ENCODE results near the gene MGLL.

GRCh38 chr3:127658234-127658633 lies 164.1 kb downstream of the MGLL start:
- TF ChIP-seq CTCF (IDR thresholded peaks at IDR 0.05 in 2 of 3, conservative IDR thresholded peaks at IDR 0.05 in 1 of 3; ENCODE audit: borderline replicate concordance in 1 of 3, insufficient read depth in 1 of 3, low read depth in 2 of 3, low read length in 2 of 3) (no peak), POLR2A (IDR thresholded peaks at IDR 0.05; ENCODE audit: borderline replicate concordance, extremely low read depth, insufficient read depth, insufficient read length) (no peak), JUND (IDR thresholded peaks at IDR 0.05) (no peak), REST (IDR thresholded peaks at IDR 0.05; ENCODE audit: low read depth) (no peak), EZH2 (IDR thresholded peaks at IDR 0.05) (no peak), POLR2AphosphoS5 (IDR thresholded peaks at IDR 0.05; ENCODE audit: low read depth, low read length) (no peak), EZH2phosphoT487 (IDR thresholded peaks at IDR 0.05; ENCODE audit: borderline replicate concordance) (no peak), YY1 (IDR thresholded peaks at IDR 0.05; ENCODE audit: extremely low read depth, insufficient replicate concordance, low read depth, low read length) (no peak), SIN3A (IDR thresholded peaks at IDR 0.05; ENCODE audit: low read depth) (no peak), TCF7L2 (IDR thresholded peaks at IDR 0.05; ENCODE audit: borderline replicate concordance, extremely low read depth, insufficient read depth, insufficient read length) (no peak), ATF3 (IDR thresholded peaks at IDR 0.05) (no peak), RAD21 (IDR thresholded peaks at IDR 0.05; ENCODE audit: low read depth) (no peak), ELF1 (IDR thresholded peaks at IDR 0.05; ENCODE audit: borderline replicate concordance, low read depth) (no peak)
